Endothelial cell of umbilical vein (primary cell): Measurements from ENCODE around the gene PYM1. TPM values are rescaled to one million over a fixed set of nuclear protein-coding genes. Genes with fewer than 3 reads are reported as not detected.

Experiments
- BruUV-seq: library from RNA; stranded (reverse); fragments of 400-500 nt; replicated peaks from 2 replicates; lab custom pipeline; 2021; lab: Mats Ljungman, UMichigan
- CTCF ChIA-PET: fragments of 300-600, 350-600 bp; sonication (Branson Sonifier 250); formaldehyde crosslinking; loops from one replicate; lab custom pipeline; 2021; ENCODE audit warnings: antibody characterized with exemption, inconsistent platforms; lab: Charles Lee
- POLR2A ChIA-PET: fragments of 300-600, 350-600 bp; sonication (Branson Sonifier 250); formaldehyde crosslinking; loops from one replicate; lab custom pipeline; 2021; ENCODE audit warnings: antibody characterized with exemption, inconsistent platforms; lab: Charles Lee
- DNase-seq: peaks from one replicate; pipeline ENCODE4 v3.0.0-alpha.2; 2011; ENCODE audit warnings: low read depth, low spot score
- FAIRE-seq: peaks from 2 replicates; lab custom pipeline; 2011; peaks lifted over from hg19 to GRCh38; lab: Jason Lieb, UNC
- H2AFZ ChIP-seq: 2 replicates; pipeline ENCODE4 v1.6.0; 2012; ENCODE audit warnings: low read depth, low read length, control low read depth, inconsistent platforms
- H3K27ac ChIP-seq: 2 replicates; pipeline ENCODE4 v1.5.1; 2011; ENCODE audit warnings: low read depth, mild to moderate bottlenecking, control low read depth, low read length, moderate library complexity; ENCODE audit not compliant: insufficient read depth
- H3K27me3 ChIP-seq, 2 experiments: 2 replicates each; pipeline versions ENCODE4 v1.6.0 to v1.6.1; 2011; ENCODE audit warnings: low read length in 2 of 2, mixed read lengths in 1 of 2; ENCODE audit not compliant: control insufficient read depth in 2 of 2, insufficient read depth in 2 of 2
- H3K36me3 ChIP-seq, 2 experiments: 2 replicates in 1 of 2; 3 replicates in 1 of 2; pipeline ENCODE4 v1.5.1; 2011; ENCODE audit warnings: low read length in 2 of 2, mild to moderate bottlenecking in 1 of 2, moderate library complexity in 1 of 2; ENCODE audit not compliant: control insufficient read depth in 2 of 2, insufficient read depth in 2 of 2; ENCODE audit errors: extremely low read depth in 1 of 2
- H3K4me1 ChIP-seq: 3 replicates; pipeline ENCODE4 v1.5.1; 2011; ENCODE audit warnings: mild to moderate bottlenecking, low read length; ENCODE audit not compliant: control insufficient read depth, insufficient read depth; ENCODE audit errors: extremely low read depth
- H3K4me2 ChIP-seq: 2 replicates; pipeline ENCODE4 v1.6.1; 2011; ENCODE audit warnings: low read length, control low read depth, mixed read lengths; ENCODE audit not compliant: insufficient read depth
- H3K4me3 ChIP-seq, 3 experiments: fragments of 200-600 bp in 1 of 3; sonication (generic), shearing (Covaris generic) in 1 of 3; replicated peaks in 1 of 3; 2 replicates each; pipeline ENCODE4 v1.5.1; 2011 to 2016; ENCODE audit warnings: control low read depth in 3 of 3, low read length in 3 of 3, mild to moderate bottlenecking in 2 of 3, inconsistent platforms in 1 of 3, low read depth in 1 of 3, moderate library complexity in 1 of 3; ENCODE audit not compliant: insufficient read depth in 1 of 3
- H3K79me2 ChIP-seq: 2 replicates; pipeline ENCODE4 v1.6.0; 2012; ENCODE audit warnings: low read length, inconsistent platforms; ENCODE audit not compliant: control insufficient read depth, insufficient read depth
- H3K9ac ChIP-seq: replicated peaks from 2 replicates; pipeline ENCODE3; 2011; ENCODE audit warnings: low read length, control low read depth; ENCODE audit not compliant: insufficient read depth; ENCODE audit errors: extremely low read depth
- H3K9me1 ChIP-seq: replicated peaks from 3 replicates; pipeline ENCODE4 v1.6.0; 2011; ENCODE audit warnings: mild to moderate bottlenecking, low read length; ENCODE audit not compliant: control insufficient read depth, insufficient read depth; ENCODE audit errors: extremely low read depth
- H3K9me3 ChIP-seq: replicated peaks from 2 replicates; pipeline ENCODE4 v1.5.1; 2012; ENCODE audit warnings: low read length, inconsistent platforms; ENCODE audit not compliant: control insufficient read depth, insufficient read depth
- H4K20me1 ChIP-seq: replicated peaks from 2 replicates; pipeline ENCODE3; 2011; ENCODE audit warnings: mild to moderate bottlenecking, low read length; ENCODE audit not compliant: control insufficient read depth, insufficient read depth; ENCODE audit errors: extremely low read depth
- CTCF ChIP-seq, 2 donors: IDR thresholded peaks; 1 replicate in 1 of 2; 2 replicates in 1 of 2; pipeline ENCODE4 v1.5.1; 2011; ENCODE audit warnings: low read length in 2 of 2, mild to moderate bottlenecking in 2 of 2, moderate library complexity in 2 of 2, control low read depth in 1 of 2, inconsistent platforms in 1 of 2, low read depth in 1 of 2; ENCODE audit not compliant: insufficient read depth in 1 of 2; ENCODE audit errors: extremely low read depth in 1 of 2
- EZH2 ChIP-seq: IDR thresholded peaks from 2 replicates; pipeline ENCODE4 v1.6.1; 2012; ENCODE audit warnings: borderline replicate concordance, low read depth, mild to moderate bottlenecking, moderate library complexity, low read length, inconsistent platforms; ENCODE audit not compliant: severe bottlenecking
- FOS ChIP-seq: IDR thresholded peaks from 2 replicates; pipeline ENCODE4 v1.6.1; 2011; ENCODE audit warnings: mild to moderate bottlenecking, low read length, moderate library complexity, borderline replicate concordance; ENCODE audit not compliant: insufficient read depth
- GATA2 ChIP-seq: IDR thresholded peaks from 2 replicates; pipeline ENCODE4 v1.7.0; 2011; ENCODE audit warnings: low read depth, mild to moderate bottlenecking, moderate library complexity, mixed read lengths, low read length; ENCODE audit not compliant: insufficient read length, insufficient read depth
- JUN ChIP-seq: IDR thresholded peaks from 2 replicates; pipeline ENCODE4 v1.6.1; 2011; ENCODE audit warnings: borderline replicate concordance, low read depth; ENCODE audit not compliant: insufficient read length, insufficient read depth
- MAX ChIP-seq: IDR thresholded peaks from 2 replicates; pipeline ENCODE4 v1.6.1; 2011; ENCODE audit not compliant: insufficient read depth, insufficient read length
- MYC ChIP-seq: IDR thresholded peaks from one replicate; pipeline ENCODE4 v1.6.1; 2011; ENCODE audit warnings: mild to moderate bottlenecking, low read depth, low read length
- POLR2A ChIP-seq: IDR thresholded peaks from 2 replicates; pipeline ENCODE4 v1.6.1; 2012; ENCODE audit warnings: low read depth, mild to moderate bottlenecking, control low read depth, low read length
- POLR2AphosphoS5 ChIP-seq: IDR thresholded peaks from 2 replicates; pipeline ENCODE4 v1.6.1; 2012; ENCODE audit warnings: low read depth, mild to moderate bottlenecking, control low read depth, low read length, moderate library complexity; ENCODE audit not compliant: insufficient read depth
- dilution Hi-C: fragments of 300-500 bp; cut with MboI; formaldehyde crosslinking; loops from one replicate; pipeline ENCODE4 v1.15.0; 2019; ENCODE audit warnings: low sequenced_read_pairs; ENCODE audit not compliant: extremely low pct_ligation_motif_present
- intact Hi-C: fragments of 100-400 bp; cut with micrococcal nuclease; formaldehyde crosslinking; loops from one replicate; pipeline ENCODE4 v1.10.0; 2022
- polyA plus RNA-seq, 4 experiments: library from polyadenylated mRNA; depleted of rRNA in 3 of 4; stranded (reverse) in 3 of 4; unstranded in 1 of 4; fragments of >200 nt; gene quantifications; 2 replicates each; pipeline versions ENCODE4 v1.2.1 to v1.2.3, GENCODE V29; 2011 to 2012; ENCODE audit warnings: missing spikeins in 1 of 4
- total RNA-seq: library from RNA; stranded (reverse); gene quantifications from 2 replicates; pipeline ENCODE4 v1.2.3, GENCODE V29; 2021

Gene PYM1
- total and polyA plus RNA-seq, 2 donors (not counting 3 experiments of a cell fraction or from before 2014, with no cell fraction given), result 18.7 to 23.5 TPM

- no peaks in the 10 kb centered on the region for H3K9me1 ChIP-seq
- ChIA-PET POLR2A (no interaction called here), CTCF (interaction anchor here (0.6 to 3.3 kb wide), 16 partner anchors 8 to 200 kb away, joined by 3 to 66 read pairs (median 8); partner anchors contain the start of genes DGKA, DNAJC14, ORMDL2 and SARNP)
- H3K4me3 ChIP-seq, result no peak overlapping the region
- no TSS peak for BruUV-seq
- intact Hi-C loops, result no loop called here
- no peaks in the 10 kb centered on the region for H3K27me3 ChIP-seq
- dilution Hi-C loops, result no loop called here
- TF ChIP-seq MAX (no peak), FOS (no peak), MYC (no peak), POLR2AphosphoS5 (no peak), EZH2 (no peak), POLR2A (no peak), CTCF (IDR thresholded peaks at IDR 0.05; ENCODE audit: extremely low read depth in 1 of 2, insufficient read depth in 1 of 2, low read depth in 1 of 2, low read length in 2 of 2) (no peak), JUN (no peak), GATA2 (no peak)
- H3K4me1 ChIP-seq, result no peaks in the 10 kb centered on the region
- no peaks in the 10 kb centered on the region for H4K20me1 ChIP-seq
- peaks cover 2 to 8% of the 10 kb centered on the region in 2 experiments for H3K36me3 ChIP-seq
- H3K9ac ChIP-seq, result no peak overlapping the region
- H3K27ac ChIP-seq, result no peak overlapping the region
- no peaks in the 10 kb centered on the region for H3K9me3 ChIP-seq
- no peaks in the 10 kb centered on the region for H3K79me2 ChIP-seq
- DNase-seq, result no peak
- H3K4me2 ChIP-seq, result no peak overlapping the region
- no peak overlapping the region for H2AFZ ChIP-seq
- no peak for FAIRE-seq
Observed at GRCh38 chr12:55938826-55939501, 11.3 kb upstream of the PYM1 start.
